Breast epithelium (tissue), 4 donors: Measurements from ENCODE around the gene CSNK1D. TPM values are rescaled to one million over a fixed set of nuclear protein-coding genes. Genes with fewer than 3 reads are reported as not detected.

ENCODE experiments used
- DNase-seq, 2 donors: peaks; one replicate each; pipeline ENCODE4 v3.0.0-alpha.2; 2019; ENCODE audit warnings: low spot score in 2 of 2
- H3K27ac ChIP-seq, 2 donors: fragments of 200-600 bp; sonication (generic) in 1 of 2; one replicate each; pipeline ENCODE4 v1.5.1; 2016 to 2019; ENCODE audit warnings: mild to moderate bottlenecking in 1 of 2
- H3K27me3 ChIP-seq, 2 donors: fragments of 200-600 bp; sonication (generic) in 1 of 2; one replicate each; pipeline versions ENCODE4 v1.5.1 to v1.6.0; 2017 to 2019; ENCODE audit warnings: control low read depth in 1 of 2, mild to moderate bottlenecking in 1 of 2
- H3K36me3 ChIP-seq: fragments of 200-600 bp; one replicate; pipeline ENCODE4 v1.5.1; 2019
- H3K4me1 ChIP-seq, 2 donors: fragments of 200-600 bp; sonication (generic); one replicate each; pipeline ENCODE4 v1.5.1; 2016 to 2019; ENCODE audit warnings: control low read depth in 1 of 2
- H3K4me3 ChIP-seq, 3 donors: fragments of 200-600 bp; sonication (generic); 1 replicate in 2 of 3; 2 replicates in 1 of 3; pipeline ENCODE4 v1.5.1; 2016 to 2019; ENCODE audit warnings: mild to moderate bottlenecking in 3 of 3, moderate library complexity in 2 of 3
- H3K9me3 ChIP-seq, 2 donors: fragments of 200-600 bp; sonication (generic) in 1 of 2; one replicate each; pipeline ENCODE4 v1.5.1; 2016 to 2019; ENCODE audit warnings: control low read depth in 1 of 2
- POLR2A ChIP-seq: fragments of 450-650 bp; IDR thresholded peaks from one replicate; pipeline ENCODE4 v1.6.1; 2016; ENCODE audit warnings: antibody characterized with exemption, mild to moderate bottlenecking, moderate library complexity
- POLR2AphosphoS5 ChIP-seq, 3 donors: sonication (generic); formaldehyde crosslinking; IDR thresholded peaks; one replicate each; pipeline ENCODE4 v1.6.1; 2017; ENCODE audit warnings: antibody characterized with exemption in 3 of 3
- intact Hi-C: fragments of 100-400 bp; cut with DNase I; formaldehyde crosslinking; loops from one replicate; pipeline ENCODE4 v1.15.1; 2023; ENCODE audit warnings: low total_unique reads
- total RNA-seq, 3 donors: library from RNA; depleted of rRNA; stranded (reverse); fragments of >200 nt; gene quantifications; one replicate each; pipeline ENCODE4 v1.1.0, GENCODE V29; 2016
- TF ChIP-seq, protein P1 (sequence below), 3 donors: fragments of 450-650 bp; IDR thresholded peaks; one replicate each; pipeline ENCODE4 v1.5.1; 2016 to 2017; ENCODE audit warnings: antibody characterized with exemption in 3 of 3, mild to moderate bottlenecking in 3 of 3, moderate library complexity in 3 of 3

Gene CSNK1D
- total RNA-seq, 3 donors from 2014 or later: 50.7 to 85.9 (median 75.2) TPM

DNA sequence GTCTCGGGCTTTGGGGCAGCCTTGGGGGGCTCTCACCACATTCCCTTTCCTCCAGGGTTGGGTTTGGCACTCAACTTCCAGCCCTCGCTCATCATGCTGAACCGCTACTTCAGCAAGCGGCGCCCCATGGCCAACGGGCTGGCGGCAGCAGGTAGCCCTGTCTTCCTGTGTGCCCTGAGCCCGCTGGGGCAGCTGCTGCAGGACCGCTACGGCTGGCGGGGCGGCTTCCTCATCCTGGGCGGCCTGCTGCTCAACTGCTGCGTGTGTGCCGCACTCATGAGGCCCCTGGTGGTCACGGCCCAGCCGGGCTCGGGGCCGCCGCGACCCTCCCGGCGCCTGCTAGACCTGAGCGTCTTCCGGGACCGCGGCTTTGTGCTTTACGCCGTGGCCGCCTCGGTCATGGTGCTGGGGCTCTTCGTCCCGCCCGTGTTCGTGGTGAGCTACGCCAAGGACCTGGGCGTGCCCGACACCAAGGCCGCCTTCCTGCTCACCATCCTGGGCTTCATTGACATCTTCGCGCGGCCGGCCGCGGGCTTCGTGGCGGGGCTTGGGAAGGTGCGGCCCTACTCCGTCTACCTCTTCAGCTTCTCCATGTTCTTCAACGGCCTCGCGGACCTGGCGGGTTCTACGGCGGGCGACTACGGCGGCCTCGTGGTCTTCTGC lies 36.3 kb downstream of the CSNK1D start:
- Histone ChIP-seq H3K27ac (peak overlapping the region; percentile 71 to 85), H3K4me1 (peaks cover 27 to 43% of the 10 kb centered on the region in 2 donors), H3K36me3 (no peaks in the 10 kb centered on the region), H3K9me3 (no peaks in the 10 kb centered on the region), H3K4me3 (no peak overlapping the region), H3K27me3 (no peaks in the 10 kb centered on the region)
- intact Hi-C loops: loop anchor here (10.0 kb wide), 1 partner anchor 178 kb away; the partner anchor contains the start of genes HEXD and OGFOD3
- no peak for DNase-seq
- no peak for TF ChIP-seq POLR2A
- no peak for TF ChIP-seq POLR2AphosphoS5 (IDR thresholded peaks at IDR 0.05)
- TF ChIP-seq, protein P1, sequence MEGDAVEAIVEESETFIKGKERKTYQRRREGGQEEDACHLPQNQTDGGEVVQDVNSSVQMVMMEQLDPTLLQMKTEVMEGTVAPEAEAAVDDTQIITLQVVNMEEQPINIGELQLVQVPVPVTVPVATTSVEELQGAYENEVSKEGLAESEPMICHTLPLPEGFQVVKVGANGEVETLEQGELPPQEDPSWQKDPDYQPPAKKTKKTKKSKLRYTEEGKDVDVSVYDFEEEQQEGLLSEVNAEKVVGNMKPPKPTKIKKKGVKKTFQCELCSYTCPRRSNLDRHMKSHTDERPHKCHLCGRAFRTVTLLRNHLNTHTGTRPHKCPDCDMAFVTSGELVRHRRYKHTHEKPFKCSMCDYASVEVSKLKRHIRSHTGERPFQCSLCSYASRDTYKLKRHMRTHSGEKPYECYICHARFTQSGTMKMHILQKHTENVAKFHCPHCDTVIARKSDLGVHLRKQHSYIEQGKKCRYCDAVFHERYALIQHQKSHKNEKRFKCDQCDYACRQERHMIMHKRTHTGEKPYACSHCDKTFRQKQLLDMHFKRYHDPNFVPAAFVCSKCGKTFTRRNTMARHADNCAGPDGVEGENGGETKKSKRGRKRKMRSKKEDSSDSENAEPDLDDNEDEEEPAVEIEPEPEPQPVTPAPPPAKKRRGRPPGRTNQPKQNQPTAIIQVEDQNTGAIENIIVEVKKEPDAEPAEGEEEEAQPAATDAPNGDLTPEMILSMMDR (IDR thresholded peaks at IDR 0.05): no peak

DNA sequence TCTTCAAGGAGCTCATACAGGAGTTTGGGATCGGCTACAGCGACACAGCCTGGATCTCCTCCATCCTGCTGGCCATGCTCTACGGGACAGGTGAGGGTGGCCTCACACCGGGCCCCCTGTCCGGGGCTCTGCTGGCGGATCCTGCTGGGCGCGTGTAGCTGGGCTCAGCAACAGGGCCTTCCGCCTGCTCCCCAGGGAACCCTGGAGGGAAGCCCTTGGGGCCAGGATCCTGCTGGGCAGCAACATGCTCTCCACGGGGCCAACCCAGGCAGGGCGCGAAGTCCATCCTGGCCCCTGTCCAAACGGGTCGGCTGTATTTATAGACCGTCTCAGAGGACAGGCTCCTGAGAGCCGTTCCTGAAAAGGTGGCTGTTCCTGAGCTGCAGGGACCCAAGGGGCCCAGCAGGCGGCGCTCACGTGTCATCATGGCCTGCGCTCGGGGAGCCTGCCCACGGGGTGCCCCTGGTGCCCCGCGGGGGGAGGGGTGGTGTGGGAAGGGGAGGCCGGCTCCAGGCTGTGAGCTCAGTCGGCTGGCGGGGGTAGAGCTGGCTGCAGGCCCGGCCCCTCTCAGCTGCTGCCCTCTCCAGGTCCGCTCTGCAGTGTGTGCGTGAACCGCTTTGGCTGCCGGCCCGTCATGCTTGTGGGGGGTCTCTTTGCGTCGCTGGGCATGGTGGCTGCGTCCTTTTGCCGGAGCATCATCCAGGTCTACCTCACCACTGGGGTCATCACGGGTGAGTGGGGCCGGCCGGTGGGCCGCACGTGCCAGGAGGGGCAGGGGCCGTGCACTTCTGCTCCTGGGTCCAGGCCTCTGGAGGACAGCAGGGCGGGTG lies 37.1 kb downstream of the CSNK1D start:
- Histone ChIP-seq H3K36me3 (no peaks in the 10 kb centered on the region), H3K4me1 (peaks cover 23 to 34% of the 10 kb centered on the region in 2 donors), H3K27me3 (no peaks in the 10 kb centered on the region), H3K27ac (peak overlapping the region; percentile 54 to 59), H3K4me3 (peak overlapping the region in 1 of 3 donors; percentile 19), H3K9me3 (no peaks in the 10 kb centered on the region)
- DNase-seq: no peak
- TF ChIP-seq, protein P1 (IDR thresholded peaks at IDR 0.05): peak; percentile 80 to 91 (median 89)
- TF ChIP-seq POLR2A (no peak), POLR2AphosphoS5 (IDR thresholded peaks at IDR 0.05) (peak in 1 of 3 donors; percentile 8)
- intact Hi-C loops: loop anchor here (10.0 kb wide), 1 partner anchor 178 kb away; the partner anchor contains the start of genes HEXD and OGFOD3

DNA sequence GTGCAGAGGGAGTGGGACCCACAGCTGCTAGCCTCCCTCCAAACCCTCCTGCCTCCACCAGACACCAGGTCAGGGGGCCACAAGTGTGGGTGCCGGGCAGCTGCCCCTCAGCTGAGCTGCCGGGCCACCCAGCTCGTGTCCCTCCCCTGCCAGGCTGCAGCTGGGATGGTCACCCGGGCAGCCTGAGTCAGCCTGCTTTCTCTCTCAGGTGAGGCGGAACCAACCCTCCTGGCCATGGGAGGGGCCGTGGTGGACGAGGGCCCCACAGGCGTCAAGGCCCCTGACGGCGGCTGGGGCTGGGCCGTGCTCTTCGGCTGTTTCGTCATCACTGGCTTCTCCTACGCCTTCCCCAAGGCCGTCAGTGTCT lies 37.7 kb downstream of the CSNK1D start:
- intact Hi-C loops: loop anchor here (10.0 kb wide), 1 partner anchor 179 kb away; the partner anchor contains the start of genes HEXD and OGFOD3
- no peaks in the 10 kb centered on the region for H3K9me3 ChIP-seq
- H3K36me3 ChIP-seq: no peaks in the 10 kb centered on the region
- H3K27me3 ChIP-seq: no peaks in the 10 kb centered on the region
- H3K4me3 ChIP-seq: peak overlapping the region in 1 of 3 donors; percentile 19
- H3K27ac ChIP-seq: peak overlapping the region; percentile 54 to 59
- peaks cover 21 to 29% of the 10 kb centered on the region in 2 donors for H3K4me1 ChIP-seq
- DNase-seq: no peak
- no peak for TF ChIP-seq POLR2A
- TF ChIP-seq, protein P1 (IDR thresholded peaks at IDR 0.05): no peak
- no peak for TF ChIP-seq POLR2AphosphoS5 (IDR thresholded peaks at IDR 0.05)

DNA sequence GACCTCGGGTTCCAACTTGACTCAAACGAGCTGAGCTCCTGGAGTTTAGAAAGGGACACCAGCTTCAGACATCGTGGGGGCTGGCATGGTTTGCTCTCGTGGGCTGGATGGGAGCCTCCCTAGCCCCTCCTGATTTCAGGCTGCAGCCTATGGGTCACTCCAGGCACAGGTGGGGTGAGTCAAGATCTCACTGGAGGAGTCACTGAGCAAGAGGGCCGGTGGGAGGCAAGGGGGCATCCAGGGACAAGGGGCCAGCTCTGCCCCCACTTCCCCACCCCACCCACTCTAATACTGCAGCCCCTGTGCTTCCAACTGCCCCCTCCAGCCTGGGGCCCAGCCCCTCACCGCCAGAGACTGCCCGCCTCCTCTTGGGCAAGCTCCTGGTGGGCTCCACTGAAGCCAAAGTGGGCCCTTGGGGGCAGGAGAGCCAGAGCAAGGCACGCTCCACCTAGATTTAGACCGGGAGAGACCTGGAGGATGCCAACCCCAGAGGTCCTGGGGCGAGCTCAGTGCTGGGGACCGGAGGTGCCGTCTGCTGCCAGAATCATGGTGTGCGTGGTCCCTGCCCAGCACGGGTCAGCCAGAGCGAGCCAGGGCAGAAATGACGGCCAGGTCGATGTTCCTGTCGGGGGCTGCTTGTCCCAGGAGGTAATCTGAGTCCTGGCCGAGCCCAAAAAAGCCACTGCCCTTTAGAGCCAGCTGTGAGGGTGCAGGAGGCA lies 38.3 kb downstream of the CSNK1D start:
- TF ChIP-seq POLR2A (no peak), POLR2AphosphoS5 (IDR thresholded peaks at IDR 0.05) (no peak)
- TF ChIP-seq, protein P1 (IDR thresholded peaks at IDR 0.05): no peak
- peak overlapping the region in 1 of 2 donors; percentile 54 for H3K27ac ChIP-seq
- H3K36me3 ChIP-seq: no peaks in the 10 kb centered on the region
- H3K4me3 ChIP-seq: no peak overlapping the region
- H3K4me1 ChIP-seq: peaks cover 21 to 28% of the 10 kb centered on the region in 2 donors
- no peak for DNase-seq
- intact Hi-C loops: loop anchor here (10.0 kb wide), 1 partner anchor 180 kb away; the partner anchor contains the start of genes HEXD and OGFOD3
- H3K9me3 ChIP-seq: no peaks in the 10 kb centered on the region
- H3K27me3 ChIP-seq: no peaks in the 10 kb centered on the region
